GF-D8 (cell line): ENCODE measurements around the gene RBBP4.
A peak's percentile ranks its signal among the peaks of the same experiment; 100 is the strongest.

Experiments
- DNase-seq: peaks from one replicate; lab custom pipeline; 2025; lab: John Stamatoyannopoulos, UW

Gene RBBP4

GRCh38 chr1:32719681-32720275, 68.8 kb downstream of the RBBP4 start:
- DNase-seq: no peak

- DNase-seq: peak; percentile 86
These were observed 73.9 kb downstream of the RBBP4 start for GRCh38 chr1:32724678-32725614.

GRCh38 chr1:32725615-32725982, 74.6 kb downstream of the RBBP4 start:
- DNase-seq: no peak

- DNase-seq: no peak
These were observed 76.9 kb downstream of the RBBP4 start for GRCh38 chr1:32727876-32728275.

GRCh38 chr1:32728413-32729077, 77.5 kb downstream of the RBBP4 start:
- DNase-seq: no peak

GRCh38 chr1:32729254-32730046, 78.4 kb downstream of the RBBP4 start:
- DNase-seq: no peak

GRCh38 chr1:32733582-32734321, 82.7 kb downstream of the RBBP4 start:
- no peak for DNase-seq
